HCT116 (cell line): Measurements from ENCODE around the gene VDAC2.

Source experiments
- CEBPB ChIP-seq: IDR thresholded peaks from 2 replicates; pipeline ENCODE4 v1.6.1; 2012; ENCODE audit warnings: low read depth
- POLR2AphosphoS5 ChIP-seq: IDR thresholded peaks from 2 replicates; pipeline ENCODE4 v1.6.1; 2011; ENCODE audit warnings: mild to moderate bottlenecking, low read depth, low read length, moderate library complexity
- TF ChIP-seq, protein P1 (sequence below), 3 experiments: fragments of 200-600 bp in 1 of 3; sonication (generic) in 1 of 3; IDR thresholded peaks in 2 of 3; conservative IDR thresholded peaks in 1 of 3; 2 replicates each; pipeline ENCODE4 v1.5.1; 2012 to 2017; ENCODE audit warnings: low read depth in 2 of 3, low read length in 2 of 3, antibody characterized with exemption in 1 of 3, borderline replicate concordance in 1 of 3, control low read depth in 1 of 3, mild to moderate bottlenecking in 1 of 3, mixed read lengths in 1 of 3, mixed run types in 1 of 3, moderate library complexity in 1 of 3; ENCODE audit not compliant: insufficient read depth in 1 of 3

DNA sequence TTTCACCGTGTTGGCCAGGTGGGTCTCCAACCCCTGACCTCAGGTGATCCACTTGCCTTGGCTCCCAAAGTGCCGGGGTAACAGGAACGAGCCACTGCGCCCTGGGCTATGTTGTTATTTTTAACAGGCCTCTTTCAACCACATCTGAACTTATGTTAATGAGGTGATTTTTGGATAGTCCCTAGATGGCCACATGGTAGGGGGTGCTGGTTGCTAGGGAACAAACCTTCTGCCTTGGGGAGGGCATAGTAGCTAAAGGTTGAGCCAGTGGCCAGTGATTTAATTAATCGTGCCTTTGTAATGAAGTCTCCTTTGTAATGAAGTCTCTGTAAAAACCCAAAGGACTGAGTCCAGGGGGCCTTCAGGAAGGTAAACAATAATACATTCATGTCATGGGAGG is 16.1 kb downstream of the VDAC2 start:
- no peak for TF ChIP-seq CEBPB
- TF ChIP-seq POLR2AphosphoS5 = no peak
- TF ChIP-seq, protein P1, sequence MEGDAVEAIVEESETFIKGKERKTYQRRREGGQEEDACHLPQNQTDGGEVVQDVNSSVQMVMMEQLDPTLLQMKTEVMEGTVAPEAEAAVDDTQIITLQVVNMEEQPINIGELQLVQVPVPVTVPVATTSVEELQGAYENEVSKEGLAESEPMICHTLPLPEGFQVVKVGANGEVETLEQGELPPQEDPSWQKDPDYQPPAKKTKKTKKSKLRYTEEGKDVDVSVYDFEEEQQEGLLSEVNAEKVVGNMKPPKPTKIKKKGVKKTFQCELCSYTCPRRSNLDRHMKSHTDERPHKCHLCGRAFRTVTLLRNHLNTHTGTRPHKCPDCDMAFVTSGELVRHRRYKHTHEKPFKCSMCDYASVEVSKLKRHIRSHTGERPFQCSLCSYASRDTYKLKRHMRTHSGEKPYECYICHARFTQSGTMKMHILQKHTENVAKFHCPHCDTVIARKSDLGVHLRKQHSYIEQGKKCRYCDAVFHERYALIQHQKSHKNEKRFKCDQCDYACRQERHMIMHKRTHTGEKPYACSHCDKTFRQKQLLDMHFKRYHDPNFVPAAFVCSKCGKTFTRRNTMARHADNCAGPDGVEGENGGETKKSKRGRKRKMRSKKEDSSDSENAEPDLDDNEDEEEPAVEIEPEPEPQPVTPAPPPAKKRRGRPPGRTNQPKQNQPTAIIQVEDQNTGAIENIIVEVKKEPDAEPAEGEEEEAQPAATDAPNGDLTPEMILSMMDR (IDR thresholded peaks at IDR 0.05 in 2 of 3, conservative IDR thresholded peaks at IDR 0.05 in 1 of 3; ENCODE audit: borderline replicate concordance in 1 of 3, insufficient read depth in 1 of 3, low read depth in 2 of 3, low read length in 2 of 3) = no peak
